Glomerular visceral epithelial cell (primary cell): ENCODE results near the gene TCEAL9.
"Not testable (repeated sequence)": the region's sequence is repeated elsewhere in the genome, so short reads cannot be mapped to it uniquely, and the experiment has no call there.

ENCODE experiments used
- DNase-seq: peaks from one replicate; pipeline ENCODE4 v3.0.0-alpha.2; 2016; ENCODE audit errors: extremely low spot score

TCEAL9 gene

GRCh38 chrX:103356130-103356798 lies at the start of gene TCEAL9:
TCEAL9 (plus strand) TSS chrX:103356506; CDS start chrX:103357685, 1,179 bp downstream.
- DNase-seq = peak; percentile 71

GRCh38 chrX:103309860-103310554 lies 46.3 kb upstream of the TCEAL9 start:
- no peak for DNase-seq

- DNase-seq = peak; percentile 62
These were observed 45.5 kb upstream of the TCEAL9 start, which contains the start of gene BEX2 for GRCh38 chrX:103310555-103311398. BEX2 (minus strand) TSS chrX:103310990; CDS start chrX:103309976, 1,014 bp downstream.

GRCh38 chrX:103311399-103311780 lies 44.9 kb upstream of the TCEAL9 start:
- DNase-seq = no peak

GRCh38 chrX:103329991-103330390 lies 26.3 kb upstream of the TCEAL9 start, which contains the start of gene TCEAL7:
TCEAL7 (plus strand) TSS chrX:103330239; CDS start chrX:103331404, 1,165 bp downstream.
- peak; percentile 26 for DNase-seq

- DNase-seq = peak; percentile 0
These were observed 25.5 kb upstream of the TCEAL9 start for GRCh38 chrX:103330681-103331288.

- DNase-seq = no peak
These were observed 17.6 kb upstream of the TCEAL9 start for GRCh38 chrX:103338663-103339062.

- peak; percentile 42 for DNase-seq
These were observed 13.2 kb upstream of the TCEAL9 start for GRCh38 chrX:103343105-103343504.

- no peak for DNase-seq
These were observed 11.7 kb upstream of the TCEAL9 start for GRCh38 chrX:103344606-103345005.

- no peak for DNase-seq
These were observed 8.5 kb upstream of the TCEAL9 start for GRCh38 chrX:103347682-103348397.

GRCh38 chrX:103356858-103357257 lies 552 bp downstream of the TCEAL9 start:
- DNase-seq = no peak

- DNase-seq = no peak
These were observed 1.6 kb downstream of the TCEAL9 start for GRCh38 chrX:103357871-103358270.

- not testable (repeated sequence) for DNase-seq
These were observed 3.3 kb downstream of the TCEAL9 start for GRCh38 chrX:103359605-103360004.

- no peak for DNase-seq
These were observed 3.8 kb downstream of the TCEAL9 start for GRCh38 chrX:103360092-103360491.

- DNase-seq = no peak
These were observed 4.6 kb downstream of the TCEAL9 start for GRCh38 chrX:103360916-103361315.

GRCh38 chrX:103361798-103362197 lies 5.5 kb downstream of the TCEAL9 start:
- DNase-seq = no peak

GRCh38 chrX:103362474-103362873 lies 6.2 kb downstream of the TCEAL9 start:
- peak; percentile 21 for DNase-seq

- DNase-seq = no peak
These were observed 6.7 kb downstream of the TCEAL9 start for GRCh38 chrX:103363046-103363445.

- DNase-seq = no peak
These were observed 11.2 kb downstream of the TCEAL9 start for GRCh38 chrX:103367502-103367901.

GRCh38 chrX:103369479-103369878 lies 13.2 kb downstream of the TCEAL9 start:
- DNase-seq = no peak

GRCh38 chrX:103372886-103373285 lies 16.6 kb downstream of the TCEAL9 start:
- no peak for DNase-seq
